NCI-H748 (cell line): ENCODE data around the gene AZIN2.
"Not testable (repeated sequence)": the region's sequence is repeated elsewhere in the genome, so short reads cannot be mapped to it uniquely, and the experiment has no call there.

Source experiments
- DNase-seq: peaks from one replicate; lab custom pipeline; 2025; ENCODE audit not compliant: unreplicated experiment; lab: John Stamatoyannopoulos, UW

The AZIN2 gene

GRCh38 chr1:33126411-33127000, 45.6 kb downstream of the AZIN2 start:
- no peak for DNase-seq

- DNase-seq, result peak; percentile 99
Measured at GRCh38 chr1:33127001-33127823, 46.3 kb downstream of the AZIN2 start.

- no peak for DNase-seq
Measured at GRCh38 chr1:33128781-33129180, 47.8 kb downstream of the AZIN2 start.

- no peak for DNase-seq
Measured at GRCh38 chr1:33130297-33130696, 49.3 kb downstream of the AZIN2 start.

- no peak for DNase-seq
Measured at GRCh38 chr1:33131191-33131590, 50.2 kb downstream of the AZIN2 start.

GRCh38 chr1:33132549-33132948, 51.6 kb downstream of the AZIN2 start:
- no peak for DNase-seq

GRCh38 chr1:33133478-33134105, 52.6 kb downstream of the AZIN2 start:
- no peak for DNase-seq

- DNase-seq, result not testable (repeated sequence)
Measured at GRCh38 chr1:33136041-33136440, 55.1 kb downstream of the AZIN2 start.

- peak; percentile 53 for DNase-seq
Measured at GRCh38 chr1:33137800-33138199, 56.8 kb downstream of the AZIN2 start.

GRCh38 chr1:33140153-33141149, 59.5 kb downstream of the AZIN2 start:
- no peak for DNase-seq

GRCh38 chr1:33141216-33141615, 60.3 kb downstream of the AZIN2 start:
- DNase-seq, result no peak

- no peak for DNase-seq
Measured at GRCh38 chr1:33141781-33142180, 60.8 kb downstream of the AZIN2 start.

GRCh38 chr1:33142483-33143064, 61.6 kb downstream of the AZIN2 start:
- DNase-seq, result no peak

GRCh38 chr1:33143176-33143575, 62.2 kb downstream of the AZIN2 start:
- DNase-seq, result no peak

- no peak for DNase-seq
Measured at GRCh38 chr1:33143698-33144097, 62.7 kb downstream of the AZIN2 start.

GRCh38 chr1:33146003-33146402, 65.0 kb downstream of the AZIN2 start:
- DNase-seq, result no peak

- DNase-seq, result no peak
Measured at GRCh38 chr1:33147275-33147996, 66.5 kb downstream of the AZIN2 start.

- no peak for DNase-seq
Measured at GRCh38 chr1:33147997-33148314, 67.0 kb downstream of the AZIN2 start.

- DNase-seq, result no peak
Measured at GRCh38 chr1:33148615-33149014, 67.7 kb downstream of the AZIN2 start.
